K562 (cell line): ENCODE results near the gene DCST1. TPM values are rescaled to one million over a fixed set of nuclear protein-coding genes. Genes with fewer than 3 reads are reported as not detected.

Experiments
- ARID1B ChIP-seq: fragments of 450-650 bp; IDR thresholded peaks from 2 replicates; pipeline ENCODE4 v1.6.1; 2016; ENCODE audit warnings: antibody characterized with exemption, mild to moderate bottlenecking, inconsistent platforms
- DPF2 ChIP-seq: fragments of 450-650 bp; IDR thresholded peaks from 2 replicates; pipeline ENCODE4 v1.6.1; 2016
- E2F8 ChIP-seq: fragments of 450-650 bp; IDR thresholded peaks from 2 replicates; pipeline ENCODE4 v1.7.1; 2018; ENCODE audit warnings: mild to moderate bottlenecking, low read depth; ENCODE audit not compliant: partially characterized antibody
- ERF ChIP-seq: fragments of 450-650 bp; formaldehyde crosslinking; IDR thresholded peaks from 2 replicates; pipeline ENCODE4 v1.4.0; 2020; ENCODE audit warnings: mild to moderate bottlenecking, mixed read lengths
- FOXJ2 ChIP-seq: fragments of 200-800 bp; sonication (Bioruptor generic); IDR thresholded peaks from 2 replicates; pipeline ENCODE4 v1.6.1; 2016; ENCODE audit warnings: missing genetic modification characterization, missing compliant biosample characterization
- FOXP4 ChIP-seq: sonication (generic); formaldehyde crosslinking; IDR thresholded peaks from 2 replicates; pipeline ENCODE4 v1.8.0; 2022; ENCODE audit warnings: mild to moderate bottlenecking, missing genetic modification reagents, borderline replicate concordance
- HDAC6 ChIP-seq: IDR thresholded peaks from 2 replicates; pipeline ENCODE4 v1.6.1; 2012; ENCODE audit warnings: low read depth, mild to moderate bottlenecking, control low read depth, inconsistent platforms, low read length, moderate library complexity
- HNRNPK ChIP-seq: fragments of 200-400 bp; formaldehyde crosslinking; IDR thresholded peaks from one replicate; pipeline ENCODE4 v1.6.1; 2018; ENCODE audit warnings: mild to moderate bottlenecking, low read depth, low read length; ENCODE audit not compliant: poor library complexity, severe bottlenecking
- HNRNPLL ChIP-seq: fragments of 200-400 bp; formaldehyde crosslinking; IDR thresholded peaks from 2 replicates; pipeline ENCODE4 v1.6.1; 2017; ENCODE audit warnings: low read length, low read depth, mild to moderate bottlenecking; ENCODE audit not compliant: poor library complexity, severe bottlenecking
- HSF4 ChIP-seq: fragments of 250-450 bp; sonication (Bioruptor Pico); IDR thresholded peaks from 2 replicates; pipeline ENCODE4 v2.1.2; 2022; ENCODE audit warnings: mild to moderate bottlenecking, moderate library complexity, borderline replicate concordance
- LARP7 ChIP-seq: fragments of 450-650 bp; IDR thresholded peaks from 2 replicates; pipeline ENCODE4 v1.6.1; 2016
- SLC30A9 ChIP-seq: fragments of 250-450 bp; sonication (Bioruptor Pico); IDR thresholded peaks from 2 replicates; pipeline ENCODE4 v1.8.0; 2022; ENCODE audit warnings: mild to moderate bottlenecking, moderate library complexity
- SREBF1 ChIP-seq: fragments of 150-350 bp; IDR thresholded peaks from 2 replicates; pipeline ENCODE4 v1.6.1; 2014; ENCODE audit warnings: antibody characterized with exemption, low read depth, low read length, borderline replicate concordance
- SRSF7 ChIP-seq: fragments of 200-400 bp; formaldehyde crosslinking; optimal IDR thresholded peaks from 2 replicates; pipeline ENCODE3; 2017; ENCODE audit warnings: mild to moderate bottlenecking, low read depth, low read length
- TCF3 ChIP-seq: sonication (generic); formaldehyde crosslinking; IDR thresholded peaks from 2 replicates; pipeline ENCODE4 v1.4.0; 2020; ENCODE audit warnings: mild to moderate bottlenecking, missing genetic modification reagents
- XRCC5 ChIP-seq: fragments of 200-400 bp; formaldehyde crosslinking; IDR thresholded peaks from 2 replicates; pipeline ENCODE4 v1.6.1; 2017; ENCODE audit warnings: low read depth, mild to moderate bottlenecking, low read length
- ZNF212 ChIP-seq: fragments of 450-650 bp; formaldehyde crosslinking; IDR thresholded peaks from 2 replicates; pipeline ENCODE4 v1.4.0; 2020; ENCODE audit warnings: mild to moderate bottlenecking
- ZNF217 ChIP-seq: sonication (generic); formaldehyde crosslinking; IDR thresholded peaks from 2 replicates; pipeline ENCODE4 v1.8.0; 2022; ENCODE audit warnings: mild to moderate bottlenecking, missing genetic modification reagents
- ZNF830 ChIP-seq: fragments of 250-450 bp; sonication (Bioruptor Pico); IDR thresholded peaks from 2 replicates; pipeline ENCODE4 v1.5.0; 2021; ENCODE audit warnings: mild to moderate bottlenecking
- polyA plus RNA-seq, 8 experiments: library from polyadenylated mRNA; depleted of rRNA in 4 of 8; stranded (reverse) in 5 of 8; unstranded in 3 of 8; fragments of >200 nt; fragmentation: Nextera tagmentation in 2 of 8; fragmentation: Illumina TruSeq in 1 of 8; extraction: Ambion mirVana in 2 of 8; extraction: Trizol in 1 of 8; gene quantifications; 2 replicates each; pipeline versions ENCODE4 v1.2.1 to v1.2.3, GENCODE V29; 2011 to 2014; ENCODE audit warnings: inconsistent platforms in 1 of 8, missing spikeins in 1 of 8
- total RNA-seq, 7 experiments: library from RNA; depleted of rRNA in 6 of 7; stranded (reverse); fragments of >200 nt in 6 of 7; fragmentation: Illumina TruSeq in 2 of 7; extraction: Trizol in 2 of 7; gene quantifications; 2 replicates each; pipeline versions ENCODE4 v1.2.1 to v1.2.3, GENCODE V29; 2011 to 2021; ENCODE audit warnings: low replicate concordance in 1 of 7
- TF ChIP-seq, protein P1 (sequence below): sonication (generic); formaldehyde crosslinking; IDR thresholded peaks from 2 replicates; pipeline ENCODE4 v1.8.0; 2022; ENCODE audit warnings: mild to moderate bottlenecking, missing genetic modification reagents
- TF ChIP-seq, protein P2 (sequence below): fragments of 450-650 bp; formaldehyde crosslinking; IDR thresholded peaks from 2 replicates; pipeline ENCODE4 v1.4.0; 2022; ENCODE audit warnings: mild to moderate bottlenecking, moderate library complexity

Gene DCST1
- total and polyA plus RNA-seq, 9 of the 15 experiments (the other 6 are each of a cell fraction or from before 2014, with no cell fraction given), result not detected

DNA sequence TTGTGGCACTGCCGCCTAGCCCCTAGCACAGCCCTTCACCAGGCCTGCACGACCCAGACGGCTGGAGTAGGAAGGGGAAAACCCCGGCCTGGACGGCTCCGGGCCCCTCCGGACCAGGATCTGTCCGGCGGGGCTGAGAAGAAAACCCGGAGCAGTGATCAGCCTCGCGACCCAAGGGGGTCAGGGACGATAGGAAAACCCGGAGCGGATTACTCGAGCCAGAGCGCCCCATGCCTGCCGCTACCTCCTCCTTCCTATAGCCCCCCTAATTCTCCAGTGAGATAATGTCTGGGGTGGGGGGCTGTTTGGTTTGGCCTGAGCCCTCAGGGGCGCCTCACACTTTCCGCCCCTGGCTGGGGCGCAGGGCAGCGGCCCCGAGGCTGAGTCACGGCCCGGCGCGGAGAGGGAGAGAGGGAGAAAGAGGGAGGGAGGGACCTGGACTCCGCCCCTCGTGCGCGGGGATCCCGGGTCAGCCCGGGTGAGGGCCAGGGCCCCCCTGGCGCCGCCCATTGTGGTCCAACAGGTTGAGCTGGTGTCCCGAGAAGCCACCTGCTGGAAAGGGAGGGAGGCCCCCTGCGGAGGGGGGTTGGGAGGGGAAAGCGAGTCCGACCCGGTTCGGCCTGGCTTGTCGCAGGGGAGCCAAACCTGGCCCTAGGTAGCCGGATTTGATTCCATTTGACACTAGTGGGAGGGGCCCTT lies 32.7 kb upstream of the DCST1 start (continued):
- TF ChIP-seq, protein P1, sequence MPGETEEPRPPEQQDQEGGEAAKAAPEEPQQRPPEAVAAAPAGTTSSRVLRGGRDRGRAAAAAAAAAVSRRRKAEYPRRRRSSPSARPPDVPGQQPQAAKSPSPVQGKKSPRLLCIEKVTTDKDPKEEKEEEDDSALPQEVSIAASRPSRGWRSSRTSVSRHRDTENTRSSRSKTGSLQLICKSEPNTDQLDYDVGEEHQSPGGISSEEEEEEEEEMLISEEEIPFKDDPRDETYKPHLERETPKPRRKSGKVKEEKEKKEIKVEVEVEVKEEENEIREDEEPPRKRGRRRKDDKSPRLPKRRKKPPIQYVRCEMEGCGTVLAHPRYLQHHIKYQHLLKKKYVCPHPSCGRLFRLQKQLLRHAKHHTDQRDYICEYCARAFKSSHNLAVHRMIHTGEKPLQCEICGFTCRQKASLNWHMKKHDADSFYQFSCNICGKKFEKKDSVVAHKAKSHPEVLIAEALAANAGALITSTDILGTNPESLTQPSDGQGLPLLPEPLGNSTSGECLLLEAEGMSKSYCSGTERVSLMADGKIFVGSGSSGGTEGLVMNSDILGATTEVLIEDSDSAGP (CRISPR knock-in tag), result no peak
- TF ChIP-seq SREBF1 (0 out of 2 replicates have a peak, but pooled peaks have one; percentile 46), HDAC6 (0 out of 2 replicates have a peak, but pooled peaks have one; percentile 17), HNRNPLL (peak; percentile 46), HNRNPK (no peak), TCF3 (CRISPR knock-in tag) (no peak), DPF2 (peak; percentile 96), SLC30A9 (no peak), SRSF7 (no peak), FOXP4 (CRISPR knock-in tag) (no peak), E2F8 (peak; percentile 66), ARID1B (peak; percentile 84), XRCC5 (no peak; the same call in 1 of the 2 replicates), ZNF830 (CRISPR knock-in tag) (peak; percentile 90), ERF (CRISPR knock-in tag) (peak; percentile 85; the same call in 1 of the 2 replicates), ZNF212 (CRISPR knock-in tag) (peak; percentile 74; the same call in 1 of the 2 replicates), ZNF217 (CRISPR knock-in tag) (no peak), LARP7 (no peak), FOXJ2 (tag) (peak; percentile 62; the same call in 1 of the 2 replicates), HSF4 (CRISPR knock-in tag) (no peak)
- TF ChIP-seq, protein P2, sequence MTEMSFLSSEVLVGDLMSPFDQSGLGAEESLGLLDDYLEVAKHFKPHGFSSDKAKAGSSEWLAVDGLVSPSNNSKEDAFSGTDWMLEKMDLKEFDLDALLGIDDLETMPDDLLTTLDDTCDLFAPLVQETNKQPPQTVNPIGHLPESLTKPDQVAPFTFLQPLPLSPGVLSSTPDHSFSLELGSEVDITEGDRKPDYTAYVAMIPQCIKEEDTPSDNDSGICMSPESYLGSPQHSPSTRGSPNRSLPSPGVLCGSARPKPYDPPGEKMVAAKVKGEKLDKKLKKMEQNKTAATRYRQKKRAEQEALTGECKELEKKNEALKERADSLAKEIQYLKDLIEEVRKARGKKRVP, result no peak
